Endodermal cell (in vitro differentiated cells): ENCODE data around the gene PPM1E. TPM values are rescaled to one million over a fixed set of nuclear protein-coding genes. Genes with fewer than 3 reads are reported as not detected.
"Not testable (repeated sequence)": the region's sequence is repeated elsewhere in the genome, so short reads cannot be mapped to it uniquely, and the experiment has no call there.

Experiments used
- DNase-seq: peaks from one replicate; pipeline ENCODE4 v3.0.0-alpha.2; 2017
- H3K27ac ChIP-seq: 2 replicates; pipeline ENCODE4 v1.5.1; 2013; ENCODE audit warnings: mild to moderate bottlenecking, low read depth, low read length, moderate library complexity
- H3K27me3 ChIP-seq: 2 replicates; pipeline ENCODE4 v1.6.1; 2013; ENCODE audit warnings: mild to moderate bottlenecking, low read length, moderate library complexity; ENCODE audit not compliant: insufficient read depth, control insufficient read depth, poor library complexity, severe bottlenecking
- H3K36me3 ChIP-seq: 2 replicates; pipeline ENCODE4 v1.7.0; 2013; ENCODE audit warnings: mild to moderate bottlenecking, low read length, moderate library complexity; ENCODE audit not compliant: control insufficient read depth, insufficient read depth
- H3K4me1 ChIP-seq: one replicate; pipeline ENCODE4 v1.7.0; 2013; ENCODE audit warnings: low read length; ENCODE audit not compliant: control insufficient read depth, insufficient read depth
- H3K4me3 ChIP-seq: 2 replicates; pipeline ENCODE4 v1.5.1; 2013; ENCODE audit warnings: mild to moderate bottlenecking, low read length, moderate library complexity
- H3K9ac ChIP-seq: 2 replicates; pipeline ENCODE4 v1.6.1; 2013; ENCODE audit warnings: mild to moderate bottlenecking, low read length, moderate library complexity; ENCODE audit not compliant: poor library complexity, severe bottlenecking; ENCODE audit errors: extremely low read depth
- H3K9me3 ChIP-seq: 2 replicates; pipeline ENCODE4 v1.6.1; 2013; ENCODE audit warnings: mild to moderate bottlenecking, low read length, moderate library complexity; ENCODE audit not compliant: control insufficient read depth
- H3K27ac Mint-ChIP-seq: 2 replicates; pipeline ENCODE4 v1.8.0; 2020; ENCODE audit warnings: mixed read lengths
- H3K27me3 Mint-ChIP-seq: 2 replicates; pipeline ENCODE4 v1.8.0; 2021; ENCODE audit warnings: mild to moderate bottlenecking, mixed read lengths; ENCODE audit not compliant: insufficient read depth
- H3K36me3 Mint-ChIP-seq: 2 replicates; pipeline ENCODE4 v1.8.0; 2020; ENCODE audit warnings: low read depth, mixed read lengths
- H3K4me1 Mint-ChIP-seq: 2 replicates; pipeline ENCODE4 v1.8.0; 2020; ENCODE audit warnings: mixed read lengths
- H3K4me3 Mint-ChIP-seq: 2 replicates; pipeline ENCODE4 v1.8.0; 2020; ENCODE audit warnings: mild to moderate bottlenecking, moderate library complexity, mixed read lengths
- H3K9me3 Mint-ChIP-seq: 2 replicates; pipeline ENCODE4 v1.8.0; 2020; ENCODE audit warnings: mild to moderate bottlenecking, mixed read lengths
- CTCF ChIP-seq: fragments of 200-600 bp; sonication (generic); conservative IDR thresholded peaks from 2 replicates; pipeline ENCODE4 v1.5.0; 2021; ENCODE audit warnings: antibody characterized with exemption, mild to moderate bottlenecking
- WGBS, 2 experiments: methylation state at CpG; one replicate each; pipeline versions ENCODE4 v1.1.5 to v1.1.7; 2013; ENCODE audit warnings: missing lambda C conversion rate in 2 of 2, mixed read lengths in 1 of 2; ENCODE audit not compliant: insufficient coverage in 1 of 2, insufficient read length in 1 of 2; 5-methylcytosine and 5-hydroxymethylcytosine counted together
- total RNA-seq, 2 donors: library from RNA; stranded (reverse); fragmentation: NEBNext Ultra II Directional in 1 of 2; extraction: Animal tissue kit (Norgen Biotek cat#: 25700) in 1 of 2; gene quantifications; 2 replicates in 1 of 2; 3 replicates in 1 of 2; pipeline ENCODE4 v1.2.1, GENCODE V29; 2021

PPM1E gene
- total RNA-seq, 2 donors from 2014 or later, result 1.4 to 2.2 TPM

- no peak overlapping the region for H3K4me3 Mint-ChIP-seq
- TF ChIP-seq CTCF, result no peak
- no peaks in the 10 kb centered on the region for H3K4me1 Mint-ChIP-seq
- Histone ChIP-seq H3K9me3 (no peaks in the 10 kb centered on the region), H3K27ac (no peak overlapping the region), H3K36me3 (no peaks in the 10 kb centered on the region), H3K9ac (no peak overlapping the region), H3K4me1 (no peaks in the 10 kb centered on the region), H3K27me3 (no peaks in the 10 kb centered on the region), H3K4me3 (no peak overlapping the region)
- no peaks in the 10 kb centered on the region for H3K27me3 Mint-ChIP-seq
- no peaks in the 10 kb centered on the region for H3K9me3 Mint-ChIP-seq
- 94 to 97% methylated on average over 7 of the region's 7 CpGs for WGBS, 2 experiments
- DNase-seq, result no peak
- no peaks in the 10 kb centered on the region for H3K36me3 Mint-ChIP-seq
- no peak overlapping the region for H3K27ac Mint-ChIP-seq
These were observed 32.5 kb downstream of the PPM1E start for GRCh38 chr17:58788199-58788598.

- H3K4me1 ChIP-seq, result no peaks in the 10 kb centered on the region
- H3K9ac ChIP-seq, result no peak overlapping the region
- H3K27ac Mint-ChIP-seq, result no peak overlapping the region
- H3K4me1 Mint-ChIP-seq, result no peaks in the 10 kb centered on the region
- no peak for TF ChIP-seq CTCF
- no peaks in the 10 kb centered on the region for H3K36me3 Mint-ChIP-seq
- no peaks in the 10 kb centered on the region for H3K9me3 Mint-ChIP-seq
- H3K27me3 Mint-ChIP-seq, result no peaks in the 10 kb centered on the region
- H3K4me3 Mint-ChIP-seq, result no peak overlapping the region
- H3K4me3 ChIP-seq, result no peak overlapping the region
- DNase-seq, result no peak
- 93 to 100% methylated on average over 2 to 3 of the region's 3 CpGs for WGBS, 2 experiments
- no peaks in the 10 kb centered on the region for H3K36me3 ChIP-seq
- no peaks in the 10 kb centered on the region for H3K9me3 ChIP-seq
- no peak overlapping the region for H3K27ac ChIP-seq
- H3K27me3 ChIP-seq, result no peaks in the 10 kb centered on the region
These were observed 33.5 kb downstream of the PPM1E start for GRCh38 chr17:58789160-58789559.

- Mint-ChIP-seq H3K9me3 (peaks cover 4% of the 10 kb centered on the region), H3K27ac (no peak overlapping the region), H3K4me1 (no peaks in the 10 kb centered on the region), H3K4me3 (no peak overlapping the region), H3K27me3 (no peaks in the 10 kb centered on the region), H3K36me3 (no peaks in the 10 kb centered on the region)
- Histone ChIP-seq H3K4me1 (no peaks in the 10 kb centered on the region), H3K9ac (no peak overlapping the region), H3K27ac (no peak overlapping the region), H3K36me3 (no peaks in the 10 kb centered on the region), H3K9me3 (no peaks in the 10 kb centered on the region), H3K4me3 (no peak overlapping the region), H3K27me3 (no peaks in the 10 kb centered on the region)
- no peak for TF ChIP-seq CTCF
- DNase-seq, result no peak
- 90 to 100% methylated on average over 1 of the region's 1 CpG for WGBS, 2 experiments
These were observed 34.2 kb downstream of the PPM1E start for GRCh38 chr17:58789831-58790230.

GRCh38 chr17:58794508-58794907, 38.9 kb downstream of the PPM1E start:
- H3K27me3 Mint-ChIP-seq, H3K27ac Mint-ChIP-seq, H3K27me3 ChIP-seq, H3K4me3 Mint-ChIP-seq, H3K4me3 ChIP-seq, H3K9me3 ChIP-seq, H3K27ac ChIP-seq, H3K4me1 Mint-ChIP-seq, H3K4me1 ChIP-seq, H3K36me3 Mint-ChIP-seq, H3K9ac ChIP-seq, H3K36me3 ChIP-seq, DNase-seq, H3K9me3 Mint-ChIP-seq: not testable (repeated sequence)
- WGBS, 2 experiments, result 82 to 83% methylated on average over 2 of the region's 2 CpGs
